GM12891 (cell line): ENCODE results near the gene ZNF438.

Experiments
- DNase-seq: peaks from one replicate; pipeline ENCODE4 v3.0.0; 2011; ENCODE audit warnings: low spot score; ENCODE audit not compliant: insufficient read length
- FAIRE-seq: peaks from 2 replicates; lab custom pipeline; 2011; peaks lifted over from hg19 to GRCh38; lab: Jason Lieb, UNC
- PAX5 ChIP-seq: IDR thresholded peaks from 2 replicates; pipeline ENCODE4 v1.6.1; 2011; ENCODE audit warnings: low read length, moderate library complexity, mild to moderate bottlenecking; ENCODE audit not compliant: insufficient read depth, severe bottlenecking
- POLR2A ChIP-seq: IDR thresholded peaks from 2 replicates; pipeline ENCODE4 v1.6.1; 2011; ENCODE audit warnings: low read depth, low read length, control low read depth
- POLR2AphosphoS5 ChIP-seq: IDR thresholded peaks from 2 replicates; pipeline ENCODE4 v1.6.1; 2011; ENCODE audit warnings: low read depth, low read length, control low read depth
- POU2F2 ChIP-seq: IDR thresholded peaks from 2 replicates; pipeline ENCODE4 v1.6.1; 2011; ENCODE audit warnings: low read depth, mild to moderate bottlenecking, control low read depth, low read length, moderate library complexity
- SPI1 ChIP-seq: IDR thresholded peaks from 2 replicates; pipeline ENCODE4 v1.6.1; 2011; ENCODE audit warnings: low read depth, low read length, control low read depth
- TAF1 ChIP-seq: IDR thresholded peaks from 2 replicates; pipeline ENCODE4 v1.6.1; 2011; ENCODE audit warnings: low read depth, low read length, control low read depth

The ZNF438 gene

GRCh38 chr10:30825495-30825894 is 206.2 kb downstream of the ZNF438 start:
- no peak for FAIRE-seq

GRCh38 chr10:30825022-30825421 is 206.6 kb downstream of the ZNF438 start:
- FAIRE-seq: no peak
- no peak for DNase-seq
- TF ChIP-seq TAF1: no peak
- TF ChIP-seq POLR2A: no peak
- TF ChIP-seq POU2F2: no peak
- TF ChIP-seq POLR2AphosphoS5: no peak

More at GRCh38 chr10:30825495-30825894, 206.2 kb downstream of the ZNF438 start:
- DNase-seq: no peak
- no peak for TF ChIP-seq POLR2AphosphoS5
- TF ChIP-seq TAF1: no peak

GRCh38 chr10:30823651-30824050 is 208.0 kb downstream of the ZNF438 start:
- no peak for FAIRE-seq
- TF ChIP-seq SPI1 (no peak), POLR2A (no peak), PAX5 (no peak), POU2F2 (no peak), POLR2AphosphoS5 (no peak), TAF1 (no peak)
- no peak for DNase-seq

- TF ChIP-seq POLR2AphosphoS5 (no peak), POLR2A (no peak), PAX5 (no peak), TAF1 (no peak), SPI1 (no peak), POU2F2 (no peak)
- DNase-seq (no peak), FAIRE-seq (no peak)
These were observed 208.8 kb downstream of the ZNF438 start for GRCh38 chr10:30822693-30823465.

- FAIRE-seq: no peak
- DNase-seq: no peak
- TF ChIP-seq POLR2A (no peak), TAF1 (no peak), PAX5 (no peak), POLR2AphosphoS5 (no peak), POU2F2 (no peak)
These were observed 209.5 kb downstream of the ZNF438 start for GRCh38 chr10:30821994-30822692.

- TF ChIP-seq POLR2A: no peak
- TF ChIP-seq SPI1: no peak
- no peak for TF ChIP-seq POLR2AphosphoS5
- TF ChIP-seq POU2F2: no peak
- TF ChIP-seq PAX5: no peak
- no peak for TF ChIP-seq TAF1
- no peak for FAIRE-seq
- no peak for DNase-seq
These were observed 210.2 kb downstream of the ZNF438 start for GRCh38 chr10:30821261-30821993.

GRCh38 chr10:30820261-30820991 is 211.2 kb downstream of the ZNF438 start:
- no peak for TF ChIP-seq POU2F2
- TF ChIP-seq POLR2A: no peak
- TF ChIP-seq POLR2AphosphoS5: no peak
- no peak for TF ChIP-seq TAF1
- no peak for TF ChIP-seq PAX5
- TF ChIP-seq SPI1: no peak
- DNase-seq: no peak
- no peak for FAIRE-seq

DNA sequence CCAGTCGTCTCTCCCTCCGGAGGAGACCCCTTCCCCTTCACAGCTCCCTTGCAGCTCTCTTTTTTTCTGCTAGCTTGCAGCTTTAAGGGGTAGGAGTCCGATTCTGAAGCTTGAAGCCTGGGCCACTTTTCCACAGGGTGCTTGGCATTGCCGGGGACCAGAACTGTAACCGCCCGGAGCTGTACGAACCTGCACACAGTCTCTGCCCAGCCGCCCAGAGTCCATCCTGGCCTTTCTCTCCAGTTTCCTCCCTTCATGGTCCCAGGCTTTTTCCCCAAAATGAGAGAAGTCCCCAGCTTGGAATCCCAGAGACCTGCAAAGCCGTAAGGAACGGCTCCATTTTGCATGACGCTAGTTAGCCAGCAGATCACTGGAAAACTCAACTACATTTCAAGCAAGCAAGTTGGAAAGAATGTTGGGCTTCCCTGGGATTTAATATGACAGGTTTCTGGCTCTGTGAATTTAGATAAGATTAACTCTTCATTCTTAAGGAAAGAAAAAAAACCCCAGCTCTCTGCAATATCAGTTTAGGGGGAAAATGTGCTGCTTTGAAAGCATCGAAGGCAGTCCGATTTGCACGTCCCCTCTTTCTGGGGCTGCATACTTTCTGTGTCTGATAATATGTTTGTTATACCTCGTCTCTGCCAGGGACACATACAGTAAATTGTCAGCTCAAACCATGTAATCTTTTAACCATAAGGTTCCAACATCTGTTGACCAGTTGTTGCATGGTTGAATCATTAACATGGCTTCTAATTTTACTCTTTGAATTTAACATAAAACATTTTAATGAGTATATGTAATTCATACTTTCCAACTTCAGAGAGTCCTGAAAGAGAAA is 212.1 kb downstream of the ZNF438 start:
- TF ChIP-seq SPI1 (no peak), POLR2A (no peak), TAF1 (no peak), PAX5 (no peak), POU2F2 (no peak), POLR2AphosphoS5 (no peak)
- no peak for FAIRE-seq
- no peak for DNase-seq
